IMR-90 (cell line): ENCODE data around the gene PFDN6. TPM values are rescaled to one million over a fixed set of nuclear protein-coding genes. Genes with fewer than 3 reads are reported as not detected.

Source experiments
- ATAC-seq: fragments of 200-7000 bp; cut with Tn5 transposase; 2 replicates; pipeline ENCODE4 v1.9.1; 2020; ENCODE audit warnings: low read depth, mild to moderate bottlenecking, moderate library complexity
- BruUV-seq: library from RNA; stranded (reverse); fragments of 400-500 nt; replicated peaks from 2 replicates; lab custom pipeline; 2021; lab: Mats Ljungman, UMichigan
- CTCF ChIA-PET: fragments of 300-600 bp; formaldehyde crosslinking; extraction: SDS; loops from one replicate; lab custom pipeline; 2021; ENCODE audit warnings: antibody characterized with exemption; lab: Yijun Ruan, JAX
- POLR2A ChIA-PET: fragments of 300-600 bp; sonication (Branson Sonifier 250); formaldehyde crosslinking; loops from one replicate; lab custom pipeline; 2022; ENCODE audit warnings: antibody characterized with exemption; ENCODE audit not compliant: unreplicated experiment; lab: Charles Lee
- DNase-seq: peaks from one replicate; pipeline ENCODE4 v3.0.0; 2013
- H2AFZ ChIP-seq: replicated peaks from 2 replicates; pipeline ENCODE3; 2013; ENCODE audit warnings: low read length, mild to moderate bottlenecking; ENCODE audit not compliant: poor library complexity
- H2AK5ac ChIP-seq: 2 replicates; pipeline ENCODE4 v1.6.1; 2013; ENCODE audit warnings: low read depth, low read length, inconsistent platforms
- H2AK9ac ChIP-seq: replicated peaks from 2 replicates; pipeline ENCODE3; 2013; ENCODE audit warnings: mild to moderate bottlenecking, low read depth, low read length, moderate library complexity; ENCODE audit not compliant: poor library complexity
- H2BK120ac ChIP-seq: 2 replicates; pipeline ENCODE4 v1.6.1; 2013; ENCODE audit warnings: low read depth, low read length, inconsistent platforms
- H2BK15ac ChIP-seq: 3 replicates; pipeline ENCODE4 v1.6.1; 2013; ENCODE audit warnings: low read depth, low read length, inconsistent platforms
- H2BK20ac ChIP-seq: 2 replicates; pipeline ENCODE4 v1.6.1; 2013; ENCODE audit warnings: low read depth, mild to moderate bottlenecking, inconsistent platforms, low read length, moderate library complexity
- H2BK5ac ChIP-seq: 2 replicates; pipeline ENCODE4 v1.6.1; 2013; ENCODE audit warnings: mild to moderate bottlenecking, low read depth, low read length, inconsistent platforms; ENCODE audit not compliant: poor library complexity, severe bottlenecking
- H3K14ac ChIP-seq: replicated peaks from 2 replicates; pipeline ENCODE4 v1.6.1; 2013; ENCODE audit warnings: low read depth, low read length, inconsistent platforms
- H3K18ac ChIP-seq: 2 replicates; pipeline ENCODE4 v1.6.1; 2013; ENCODE audit warnings: low read depth, low read length, control low read depth
- H3K23ac ChIP-seq: 2 replicates; pipeline ENCODE4 v1.6.1; 2013; ENCODE audit warnings: low read depth, low read length, inconsistent platforms
- H3K27ac ChIP-seq: 2 replicates; pipeline ENCODE4 v1.5.1; 2013; ENCODE audit warnings: mild to moderate bottlenecking, control low read depth, low read length; ENCODE audit not compliant: insufficient read depth
- H3K27me3 ChIP-seq: 2 replicates; pipeline ENCODE4 v1.6.1; 2013; ENCODE audit warnings: low read length; ENCODE audit not compliant: control insufficient read depth, insufficient read depth
- H3K36me3 ChIP-seq: 2 replicates; pipeline ENCODE4 v1.6.1; 2013; ENCODE audit warnings: low read length, mixed read lengths; ENCODE audit not compliant: control insufficient read depth, insufficient read depth
- H3K4ac ChIP-seq: 2 replicates; pipeline ENCODE4 v1.6.1; 2013; ENCODE audit warnings: low read depth, low read length, inconsistent platforms
- H3K4me1 ChIP-seq: 2 replicates; pipeline ENCODE4 v1.6.1; 2013; ENCODE audit warnings: low read length, mixed read lengths; ENCODE audit not compliant: control insufficient read depth, insufficient read depth
- H3K4me2 ChIP-seq: 2 replicates; pipeline ENCODE4 v1.6.1; 2013; ENCODE audit warnings: low read depth, mild to moderate bottlenecking, control low read depth, low read length, moderate library complexity
- H3K4me3 ChIP-seq: 2 replicates; pipeline ENCODE4 v1.5.1; 2013; ENCODE audit warnings: low read depth, mild to moderate bottlenecking, control low read depth, low read length, moderate library complexity; ENCODE audit not compliant: insufficient read depth
- H3K56ac ChIP-seq: 2 replicates; pipeline ENCODE4 v1.6.1; 2013; ENCODE audit warnings: low read length, inconsistent platforms; ENCODE audit not compliant: insufficient read depth; ENCODE audit errors: extremely low read depth
- H3K79me1 ChIP-seq, 2 experiments: 2 replicates each; pipeline ENCODE4 v1.6.1; 2013; ENCODE audit warnings: low read length in 2 of 2, inconsistent platforms in 1 of 2, low read depth in 1 of 2
- H3K9ac ChIP-seq: 2 replicates; pipeline ENCODE4 v1.6.1; 2013; ENCODE audit warnings: low read depth, low read length, control low read depth
- H3K9me1 ChIP-seq: 2 replicates; pipeline ENCODE4 v1.6.1; 2013; ENCODE audit warnings: low read length, inconsistent platforms; ENCODE audit not compliant: insufficient read depth
- H3K9me3 ChIP-seq: 2 replicates; pipeline ENCODE4 v1.6.1; 2013; ENCODE audit warnings: low read length; ENCODE audit not compliant: control insufficient read depth, insufficient read depth
- H4K20me1 ChIP-seq: 2 replicates; pipeline ENCODE4 v1.6.1; 2013; ENCODE audit warnings: low read length, inconsistent platforms; ENCODE audit not compliant: insufficient read depth
- H4K5ac ChIP-seq: 2 replicates; pipeline ENCODE4 v1.6.1; 2013; ENCODE audit warnings: mild to moderate bottlenecking, low read depth, low read length, control low read depth
- H4K8ac ChIP-seq, 2 experiments: 2 replicates each; pipeline ENCODE4 v1.6.1; 2013; ENCODE audit warnings: low read depth in 2 of 2, low read length in 2 of 2, control low read depth in 1 of 2, inconsistent platforms in 1 of 2
- H4K91ac ChIP-seq: 2 replicates; pipeline ENCODE4 v1.6.1; 2013; ENCODE audit warnings: low read depth, low read length, inconsistent platforms; ENCODE audit not compliant: insufficient read depth
- CEBPB ChIP-seq: IDR thresholded peaks from 2 replicates; pipeline ENCODE4 v1.6.1; 2012; ENCODE audit warnings: low read depth, low read length, improper control_type of control experiment
- CHD1 ChIP-seq: IDR thresholded peaks from 2 replicates; pipeline ENCODE4 v1.6.1; 2012; ENCODE audit warnings: low read depth, low read length, improper control_type of control experiment
- MXI1 ChIP-seq: IDR thresholded peaks from 2 replicates; pipeline ENCODE4 v1.6.1; 2012; ENCODE audit warnings: low read depth, mild to moderate bottlenecking, low read length, moderate library complexity, borderline replicate concordance
- RFX5 ChIP-seq: IDR thresholded peaks from 2 replicates; pipeline ENCODE4 v1.8.0; 2012; ENCODE audit warnings: low read depth, mild to moderate bottlenecking, low read length, moderate library complexity
- WGBS, 2 experiments: methylation state at CpG; one replicate each; pipeline versions ENCODE4 v1.1.5 to v1.1.7; 2013; ENCODE audit warnings: missing lambda C conversion rate in 2 of 2; ENCODE audit not compliant: insufficient read length in 1 of 2; ENCODE audit errors: extremely low coverage in 2 of 2; 5-methylcytosine and 5-hydroxymethylcytosine counted together
- dilution Hi-C: fragments of 300-500 bp; cut with HindIII; formaldehyde crosslinking; loops from one replicate; pipeline ENCODE4 v1.14.3; 2018; ENCODE audit warnings: low sequenced_read_pairs; ENCODE audit not compliant: unreplicated experiment
- in situ Hi-C: fragments of 300-500 bp; cut with MboI; formaldehyde crosslinking; loops from 3 replicates; pipeline ENCODE4 v1.14.3; 2019; ENCODE audit warnings: low sequenced_read_pairs, inconsistent platforms, mixed read lengths
- intact Hi-C: fragments of 100-400 bp; cut with micrococcal nuclease; formaldehyde crosslinking; loops from 2 replicates; pipeline ENCODE4 v1.10.0; 2022
- polyA plus RNA-seq, 3 experiments: library from polyadenylated mRNA; depleted of rRNA; stranded (reverse); fragments of >200 nt; gene quantifications; 2 replicates each; pipeline ENCODE4 v1.2.3, GENCODE V29; 2012; ENCODE audit warnings: low replicate concordance in 1 of 3
- total RNA-seq: library from RNA; depleted of rRNA; stranded (reverse); fragments of >200 nt; gene quantifications from 2 replicates; pipeline ENCODE4 v1.2.3, GENCODE V29; 2012

Gene PFDN6
- total and polyA plus RNA-seq, 2 of the 4 experiments (the other 2 are of a cell fraction): 24.4 to 92.1 TPM

GRCh38 chr6:33295621-33296369 lies 6.4 kb downstream of the PFDN6 start:
- POLR2A ChIA-PET: no interaction called here
- H3K4me1 ChIP-seq: no peaks in the 10 kb centered on the region
- no peak overlapping the region for H3K18ac ChIP-seq
- H2BK120ac ChIP-seq: no peak overlapping the region
- TF ChIP-seq CHD1 (no peak), RFX5 (no peak), MXI1 (no peak), CEBPB (no peak)
- no peak overlapping the region for H2AFZ ChIP-seq
- H3K36me3 ChIP-seq: peaks cover 30% of the 10 kb centered on the region
- H2BK20ac ChIP-seq: no peak overlapping the region
- H4K8ac ChIP-seq: no peak overlapping the region
- H2BK5ac ChIP-seq: no peak overlapping the region
- no peak overlapping the region for H3K4me3 ChIP-seq
- H3K4ac ChIP-seq: no peak overlapping the region
- intact Hi-C loops (loop anchor here (5.0 kb wide), 1 partner anchor 122 kb away; the partner anchor contains the start of gene CUTA), dilution Hi-C loops (no loop called here), in situ Hi-C loops (no loop called here)
- CTCF ChIA-PET: interaction anchor here (2.0 kb wide), 1 partner anchor 18 kb away, joined by 5 read pairs; the partner anchor contains the start of gene B3GALT4
- peaks cover 9% of the 10 kb centered on the region for H4K20me1 ChIP-seq
- no TSS peak for BruUV-seq
- H3K56ac ChIP-seq: no peak overlapping the region
- H4K91ac ChIP-seq: no peak overlapping the region
- no peak for DNase-seq
- H3K79me1 ChIP-seq: peaks cover 13 to 37% of the 10 kb centered on the region in 2 experiments; a peak in 3 of 4 replicates
- H3K27me3 ChIP-seq: no peaks in the 10 kb centered on the region
- H3K27ac ChIP-seq: no peak overlapping the region
- H2AK9ac ChIP-seq: no peak overlapping the region
- no peak overlapping the region for H2AK5ac ChIP-seq
- no peak for ATAC-seq
- no peak overlapping the region for H2BK15ac ChIP-seq
- no peak overlapping the region for H3K4me2 ChIP-seq
- H3K9me3 ChIP-seq: no peaks in the 10 kb centered on the region
- 63% methylated on average over 2 of the region's 15 CpGs; no CpG with 5 or more reads in 1 of the 2 experiments for WGBS, 2 experiments
- no peak overlapping the region for H3K23ac ChIP-seq
- no peak overlapping the region for H4K5ac ChIP-seq
- no peak overlapping the region for H3K14ac ChIP-seq
- no peaks in the 10 kb centered on the region for H3K9me1 ChIP-seq
- no peak overlapping the region for H3K9ac ChIP-seq
